ENCODE data around the gene KCNMB1. TPM values are rescaled to one million over a fixed set of nuclear protein-coding genes. Genes with fewer than 3 reads are reported as not detected.

Gene KCNMB1, protein sequence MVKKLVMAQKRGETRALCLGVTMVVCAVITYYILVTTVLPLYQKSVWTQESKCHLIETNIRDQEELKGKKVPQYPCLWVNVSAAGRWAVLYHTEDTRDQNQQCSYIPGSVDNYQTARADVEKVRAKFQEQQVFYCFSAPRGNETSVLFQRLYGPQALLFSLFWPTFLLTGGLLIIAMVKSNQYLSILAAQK
- total RNA-seq, result under 1 TPM; 0.23 to 0.48 (median 0.35) TPM
- total RNA-seq (2013), result 1.4 TPM

DNA sequence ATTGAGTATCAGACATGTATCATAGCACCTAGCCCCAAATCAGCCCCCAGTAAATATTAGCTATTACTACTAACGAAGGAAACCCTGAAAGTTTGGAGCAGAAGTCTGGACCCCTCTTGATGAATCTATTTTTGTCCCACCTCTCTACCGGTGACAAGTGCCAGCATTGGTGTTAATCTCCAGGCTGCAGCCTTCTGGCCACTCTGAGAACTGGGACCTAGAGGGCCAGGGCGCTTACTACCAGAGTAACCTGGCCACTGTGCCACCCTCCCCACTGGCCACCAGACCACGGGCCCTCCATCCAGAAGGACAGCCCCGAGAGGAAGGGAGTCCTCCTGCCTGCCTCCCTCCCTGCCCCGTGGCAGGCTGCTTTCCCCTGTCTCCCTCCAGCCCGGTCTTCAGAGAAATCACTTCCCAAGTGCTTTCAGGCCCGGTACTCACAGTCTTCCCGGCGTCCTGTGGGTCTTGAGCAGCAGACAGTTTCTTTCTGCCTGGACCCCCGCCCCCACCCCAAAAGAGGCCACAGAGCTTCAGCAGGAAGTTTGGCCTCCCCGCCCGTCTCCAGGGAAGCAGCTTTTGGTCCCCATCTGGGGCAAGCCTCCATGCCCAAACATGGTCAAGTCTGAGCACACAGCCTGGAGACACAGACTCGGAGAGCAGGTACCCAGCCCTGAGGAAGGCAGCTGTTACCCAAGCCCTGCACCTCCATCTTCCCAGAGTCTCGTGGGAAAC is at the start of gene KCNMB1:
Gene KCNMB1 (minus strand): TSS at position 550 of the 732 bp plus-strand sequence. CDS start 3,920 bp downstream, outside the sequence.
- no peak within 1 kb of the TSS for H3K4me3 Mint-ChIP-seq
- DNase-seq (no peak), ATAC-seq (no peak)
- H3K36me3 Mint-ChIP-seq, result no peaks in the 10 kb centered on the region
- H3K4me1 Mint-ChIP-seq, result peaks cover 7 to 10% of the 10 kb centered on the region in 2 donors
- Histone ChIP-seq H3K27ac (ENCODE audit: low read length) (no peak within 1 kb of the TSS), H3K27me3 (ENCODE audit: control insufficient read depth, insufficient read depth, low read length) (no peaks in the 10 kb centered on the region), H3K4me3 (ENCODE audit: low read length) (no peak within 1 kb of the TSS), H3K4me1 (ENCODE audit: control insufficient read depth, insufficient read depth, low read length) (no peaks in the 10 kb centered on the region), H3K36me3 (ENCODE audit: control insufficient read depth, insufficient read depth, low read length) (no peaks in the 10 kb centered on the region), H3K9me3 (ENCODE audit: control insufficient read depth, insufficient read depth, low read length) (no peaks in the 10 kb centered on the region)
- no peaks in the 10 kb centered on the region for H3K9me3 Mint-ChIP-seq
- no peak within 1 kb of the TSS for H3K27ac Mint-ChIP-seq
- intact Hi-C loops (cut with micrococcal nuclease), result no loop called here
- peaks cover 8 to 15% of the 10 kb centered on the region in 2 donors for H3K27me3 Mint-ChIP-seq (ENCODE audit: low read depth in 2 of 2)
- TF ChIP-seq CTCF (IDR thresholded peaks at IDR 0.05), result no peak
- 20% methylated on average over 14 of the region's 15 CpGs for WGBS (ENCODE audit: insufficient coverage)

DNA sequence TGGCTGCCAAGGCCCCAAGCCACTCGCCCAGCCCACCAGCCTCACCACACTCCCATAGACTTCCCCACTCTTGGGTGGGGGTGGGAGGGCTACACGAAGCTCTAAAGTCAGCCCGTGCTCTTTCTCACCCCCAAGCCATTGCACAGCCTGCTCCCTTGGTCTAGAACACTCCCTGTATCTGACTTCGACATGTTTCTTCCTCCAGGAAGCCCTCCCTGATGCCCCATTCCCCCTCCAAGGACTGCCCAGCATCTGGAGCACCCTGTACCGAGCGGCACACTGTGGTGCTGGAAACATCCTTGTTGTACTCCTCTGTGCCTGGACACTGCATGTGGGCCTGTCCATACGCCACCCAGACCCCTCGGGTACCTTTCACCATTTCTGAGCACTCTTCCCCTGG is 49.4 kb upstream of the KCNMB1 start:
- ATAC-seq, result no peak
- TF ChIP-seq CTCF (IDR thresholded peaks at IDR 0.05), result no peak
- Mint-ChIP-seq H3K27ac (no peak overlapping the region), H3K27me3 (ENCODE audit: low read depth in 2 of 2) (no peaks in the 10 kb centered on the region), H3K9me3 (no peaks in the 10 kb centered on the region), H3K4me1 (no peaks in the 10 kb centered on the region), H3K36me3 (no peaks in the 10 kb centered on the region), H3K4me3 (no peak overlapping the region)
- H3K27me3 ChIP-seq (ENCODE audit: control insufficient read depth, insufficient read depth, low read length), result no peaks in the 10 kb centered on the region
- no peaks in the 10 kb centered on the region for H3K9me3 ChIP-seq (ENCODE audit: control insufficient read depth, insufficient read depth, low read length)
- no peak overlapping the region for H3K4me3 ChIP-seq (ENCODE audit: low read length)
- H3K36me3 ChIP-seq (ENCODE audit: control insufficient read depth, insufficient read depth, low read length), result no peaks in the 10 kb centered on the region
- WGBS (ENCODE audit: insufficient coverage), result 79% methylated on average over 8 of the region's 8 CpGs
- no peak overlapping the region for H3K27ac ChIP-seq (ENCODE audit: low read length)
- intact Hi-C loops (cut with micrococcal nuclease), result no loop called here
- DNase-seq, result no peak
- H3K4me1 ChIP-seq (ENCODE audit: control insufficient read depth, insufficient read depth, low read length), result peaks cover 3% of the 10 kb centered on the region

DNA sequence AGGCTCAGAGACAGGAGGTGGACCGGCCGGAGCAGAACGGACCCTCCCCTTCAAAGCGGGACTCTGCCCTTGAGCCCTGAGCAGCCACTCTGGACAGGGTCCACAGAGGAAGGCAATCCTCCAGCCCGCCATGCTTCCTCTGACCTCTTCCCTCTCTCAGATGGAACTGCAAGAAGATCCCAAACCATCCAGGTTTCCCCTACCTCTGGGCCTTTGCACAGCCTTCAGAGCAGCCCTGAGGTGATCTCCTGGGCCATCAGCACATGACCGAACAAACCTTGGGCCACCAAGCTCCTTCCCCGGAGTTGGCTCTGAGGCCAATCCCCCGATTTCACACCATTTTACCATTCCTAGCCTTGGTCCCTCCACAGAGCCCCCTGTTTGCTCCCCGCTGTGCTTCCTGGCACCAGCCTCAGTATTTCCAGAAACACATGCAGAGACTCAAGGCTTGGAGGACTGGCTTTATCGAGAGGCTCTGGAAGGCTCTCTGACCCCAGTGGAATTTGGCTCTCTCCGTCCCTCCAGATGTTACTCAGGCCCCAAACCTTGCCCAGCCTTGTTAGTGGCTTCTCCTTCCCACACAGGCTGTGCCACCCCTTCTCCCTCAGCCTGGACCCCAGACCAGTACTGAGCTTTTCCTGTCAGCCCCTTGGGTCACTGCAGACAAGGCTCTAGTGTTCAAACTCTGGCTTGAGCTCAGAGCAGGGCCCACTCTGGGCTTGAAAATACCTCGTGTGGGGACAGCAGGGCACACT is 48.6 kb upstream of the KCNMB1 start:
- H3K4me1 Mint-ChIP-seq, result no peaks in the 10 kb centered on the region
- no peaks in the 10 kb centered on the region for H3K36me3 Mint-ChIP-seq
- no peaks in the 10 kb centered on the region for H3K27me3 ChIP-seq (ENCODE audit: control insufficient read depth, insufficient read depth, low read length)
- no peaks in the 10 kb centered on the region for H3K9me3 ChIP-seq (ENCODE audit: control insufficient read depth, insufficient read depth, low read length)
- no peak overlapping the region for H3K27ac Mint-ChIP-seq
- no peak overlapping the region for H3K27ac ChIP-seq (ENCODE audit: low read length)
- no peak overlapping the region for H3K4me3 Mint-ChIP-seq
- peaks cover 3% of the 10 kb centered on the region for H3K4me1 ChIP-seq (ENCODE audit: control insufficient read depth, insufficient read depth, low read length)
- H3K27me3 Mint-ChIP-seq (ENCODE audit: low read depth in 2 of 2), result no peaks in the 10 kb centered on the region
- no peak overlapping the region for H3K4me3 ChIP-seq (ENCODE audit: low read length)
- ATAC-seq (no peak), DNase-seq (no peak)
- intact Hi-C loops (cut with micrococcal nuclease), result no loop called here
- 82% methylated on average over 12 of the region's 12 CpGs for WGBS (ENCODE audit: insufficient coverage)
- H3K36me3 ChIP-seq (ENCODE audit: control insufficient read depth, insufficient read depth, low read length), result no peaks in the 10 kb centered on the region
- no peak for TF ChIP-seq CTCF (IDR thresholded peaks at IDR 0.05)
- H3K9me3 Mint-ChIP-seq, result no peaks in the 10 kb centered on the region
